ENCODE measurements around the gene CHD6.

The CHD6 gene

GRCh38 chr20:41570557-41570956, 47.6 kb downstream of the CHD6 start:
- H3K36me3 ChIP-seq (ENCODE audit: insufficient read depth, low read length), result peaks cover 6% of the 10 kb centered on the region
- peaks cover 10% of the 10 kb centered on the region for H3K9me3 ChIP-seq (ENCODE audit: low read length)
- H2AFZ ChIP-seq (ENCODE audit: low read depth, low read length), result no peak overlapping the region
- no peaks in the 10 kb centered on the region for H3K27me3 ChIP-seq (ENCODE audit: insufficient read depth, low read length)
- H3K4me3 ChIP-seq (ENCODE audit: low read length), result no peak overlapping the region
- H3K4me1 ChIP-seq (ENCODE audit: insufficient read depth, low read length), result no peaks in the 10 kb centered on the region

- no peak overlapping the region for H2AFZ ChIP-seq (ENCODE audit: low read depth, low read length)
- peaks cover 7% of the 10 kb centered on the region for H3K9me3 ChIP-seq (ENCODE audit: low read length)
- H3K4me1 ChIP-seq (ENCODE audit: insufficient read depth, low read length), result no peaks in the 10 kb centered on the region
- H3K27me3 ChIP-seq (ENCODE audit: insufficient read depth, low read length), result no peaks in the 10 kb centered on the region
- peaks cover 6% of the 10 kb centered on the region for H3K36me3 ChIP-seq (ENCODE audit: insufficient read depth, low read length)
- no peak overlapping the region for H3K4me3 ChIP-seq (ENCODE audit: low read length)
These were observed 50.6 kb downstream of the CHD6 start for GRCh38 chr20:41567615-41568014.

GRCh38 chr20:41566896-41567527, 51.2 kb downstream of the CHD6 start:
- H2AFZ ChIP-seq (ENCODE audit: low read depth, low read length), result no peak overlapping the region
- no peaks in the 10 kb centered on the region for H3K27me3 ChIP-seq (ENCODE audit: insufficient read depth, low read length)
- H3K9me3 ChIP-seq (ENCODE audit: low read length), result peaks cover 6% of the 10 kb centered on the region
- no peak overlapping the region for H3K4me3 ChIP-seq (ENCODE audit: low read length)
- H3K4me1 ChIP-seq (ENCODE audit: insufficient read depth, low read length), result no peaks in the 10 kb centered on the region
- peaks cover 6% of the 10 kb centered on the region for H3K36me3 ChIP-seq (ENCODE audit: insufficient read depth, low read length)

GRCh38 chr20:41563087-41563486, 55.1 kb downstream of the CHD6 start:
- Histone ChIP-seq H2AFZ (ENCODE audit: low read depth, low read length) (no peak overlapping the region), H3K4me1 (ENCODE audit: insufficient read depth, low read length) (no peaks in the 10 kb centered on the region), H3K36me3 (ENCODE audit: insufficient read depth, low read length) (peaks cover 8% of the 10 kb centered on the region), H3K4me3 (ENCODE audit: low read length) (no peak overlapping the region), H3K9me3 (ENCODE audit: low read length) (peaks cover 8% of the 10 kb centered on the region), H3K27me3 (ENCODE audit: insufficient read depth, low read length) (no peaks in the 10 kb centered on the region)

GRCh38 chr20:41560970-41561369, 57.2 kb downstream of the CHD6 start:
- Histone ChIP-seq H3K36me3 (ENCODE audit: insufficient read depth, low read length) (peaks cover 2% of the 10 kb centered on the region), H3K4me3 (ENCODE audit: low read length) (no peak overlapping the region), H3K27me3 (ENCODE audit: insufficient read depth, low read length) (no peaks in the 10 kb centered on the region), H2AFZ (ENCODE audit: low read depth, low read length) (no peak overlapping the region), H3K4me1 (ENCODE audit: insufficient read depth, low read length) (no peaks in the 10 kb centered on the region), H3K9me3 (ENCODE audit: low read length) (peaks cover 8% of the 10 kb centered on the region)

DNA sequence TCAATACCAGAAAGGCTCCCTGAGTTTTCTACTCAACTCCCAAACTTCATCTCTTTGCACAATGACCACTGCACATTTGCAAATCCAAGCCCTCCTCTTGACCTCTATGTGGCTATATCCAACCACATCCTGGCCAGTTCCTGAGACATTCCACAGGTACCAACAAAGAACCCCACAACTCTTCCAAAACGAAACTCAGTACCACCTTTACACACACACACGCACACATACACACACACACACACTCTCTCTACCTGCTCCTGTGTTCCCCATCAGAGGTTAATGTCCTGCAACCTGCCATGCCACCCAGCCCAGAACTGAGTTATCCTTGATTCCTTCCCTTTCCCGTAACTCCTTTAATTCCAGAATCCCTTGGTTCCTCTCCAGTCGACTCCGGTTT, 58.5 kb downstream of the CHD6 start:
- no peak overlapping the region for H2AFZ ChIP-seq (ENCODE audit: low read depth, low read length)
- no peaks in the 10 kb centered on the region for H3K27me3 ChIP-seq (ENCODE audit: insufficient read depth, low read length)
- peaks cover 8% of the 10 kb centered on the region for H3K9me3 ChIP-seq (ENCODE audit: low read length)
- H3K4me3 ChIP-seq (ENCODE audit: low read length), result no peak overlapping the region
- no peaks in the 10 kb centered on the region for H3K4me1 ChIP-seq (ENCODE audit: insufficient read depth, low read length)
- H3K36me3 ChIP-seq (ENCODE audit: insufficient read depth, low read length), result peaks cover 2% of the 10 kb centered on the region

- H3K27me3 ChIP-seq (ENCODE audit: insufficient read depth, low read length), result no peaks in the 10 kb centered on the region
- H3K36me3 ChIP-seq (ENCODE audit: insufficient read depth, low read length), result peaks cover 9% of the 10 kb centered on the region
- H3K4me3 ChIP-seq (ENCODE audit: low read length), result no peak overlapping the region
- H3K4me1 ChIP-seq (ENCODE audit: insufficient read depth, low read length), result no peaks in the 10 kb centered on the region
- peaks cover 20% of the 10 kb centered on the region for H3K9me3 ChIP-seq (ENCODE audit: low read length)
- H2AFZ ChIP-seq (ENCODE audit: low read depth, low read length), result no peak overlapping the region
These were observed 64.9 kb downstream of the CHD6 start for GRCh38 chr20:41553142-41553879.

- Histone ChIP-seq H3K4me3 (ENCODE audit: low read length) (no peak overlapping the region), H3K4me1 (ENCODE audit: insufficient read depth, low read length) (no peaks in the 10 kb centered on the region), H3K36me3 (ENCODE audit: insufficient read depth, low read length) (peaks cover 9% of the 10 kb centered on the region), H3K27me3 (ENCODE audit: insufficient read depth, low read length) (no peaks in the 10 kb centered on the region), H3K9me3 (ENCODE audit: low read length) (peaks cover 16% of the 10 kb centered on the region), H2AFZ (ENCODE audit: low read depth, low read length) (no peak overlapping the region)
These were observed 65.7 kb downstream of the CHD6 start for GRCh38 chr20:41552295-41553068.

DNA sequence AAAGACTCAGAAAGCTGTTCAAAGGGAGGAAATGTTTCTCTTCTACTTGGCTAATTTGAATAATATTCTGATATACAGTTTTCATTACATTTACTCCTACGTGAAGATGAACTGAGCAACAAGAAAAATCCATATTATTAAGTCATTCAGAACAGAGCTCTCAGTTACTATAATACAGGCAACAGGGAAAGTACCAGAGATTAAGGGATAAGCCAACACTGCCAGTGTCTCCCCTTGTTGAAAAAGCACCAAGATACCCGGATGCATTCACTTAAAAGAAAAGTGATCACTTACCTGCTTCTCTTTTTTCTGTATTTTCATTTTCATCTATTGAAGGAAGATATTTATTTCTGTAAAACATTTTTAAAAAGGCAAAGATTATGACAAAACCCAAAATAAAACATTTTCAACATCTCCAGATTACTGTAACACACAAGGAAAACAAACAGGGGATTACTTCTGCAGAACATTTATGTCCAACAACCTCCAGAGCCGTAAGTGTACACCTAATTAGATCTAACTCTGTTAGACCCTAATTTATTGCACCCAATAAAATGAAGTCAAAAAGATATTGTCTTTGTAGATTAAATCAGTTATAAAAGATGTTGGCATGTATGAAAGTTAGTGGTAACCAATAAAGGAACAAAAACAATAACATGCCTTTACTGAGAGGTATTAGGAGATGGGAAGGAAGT, 67.0 kb downstream of the CHD6 start:
- H3K9me3 ChIP-seq (ENCODE audit: low read length), result peaks cover 12% of the 10 kb centered on the region
- peaks cover 9% of the 10 kb centered on the region for H3K36me3 ChIP-seq (ENCODE audit: insufficient read depth, low read length)
- H3K4me3 ChIP-seq (ENCODE audit: low read length), result no peak overlapping the region

GRCh38 chr20:41547221-41547620, 71.0 kb downstream of the CHD6 start:
- peaks cover 3% of the 10 kb centered on the region for H3K9me3 ChIP-seq (ENCODE audit: low read length)
- H3K4me3 ChIP-seq (ENCODE audit: low read length), result no peak overlapping the region
- H2AFZ ChIP-seq (ENCODE audit: low read depth, low read length), result no peak overlapping the region
- H3K27me3 ChIP-seq (ENCODE audit: insufficient read depth, low read length), result no peaks in the 10 kb centered on the region
- H3K36me3 ChIP-seq (ENCODE audit: insufficient read depth, low read length), result peaks cover 7% of the 10 kb centered on the region
- no peaks in the 10 kb centered on the region for H3K4me1 ChIP-seq (ENCODE audit: insufficient read depth, low read length)

More for the DNA sequence above, 67.0 kb downstream of the CHD6 start:
- Histone ChIP-seq H3K27me3 (ENCODE audit: insufficient read depth, low read length) (no peaks in the 10 kb centered on the region), H2AFZ (ENCODE audit: low read depth, low read length) (no peak overlapping the region), H3K4me1 (ENCODE audit: insufficient read depth, low read length) (no peaks in the 10 kb centered on the region)

GRCh38 chr20:41546535-41546934, 71.6 kb downstream of the CHD6 start:
- H2AFZ ChIP-seq (ENCODE audit: low read depth, low read length), result no peak overlapping the region
- peaks cover 3% of the 10 kb centered on the region for H3K9me3 ChIP-seq (ENCODE audit: low read length)
- H3K27me3 ChIP-seq (ENCODE audit: insufficient read depth, low read length), result no peaks in the 10 kb centered on the region
- peaks cover 7% of the 10 kb centered on the region for H3K36me3 ChIP-seq (ENCODE audit: insufficient read depth, low read length)
- H3K4me1 ChIP-seq (ENCODE audit: insufficient read depth, low read length), result no peaks in the 10 kb centered on the region
- no peak overlapping the region for H3K4me3 ChIP-seq (ENCODE audit: low read length)

- no peaks in the 10 kb centered on the region for H3K9me3 ChIP-seq (ENCODE audit: low read length)
- H2AFZ ChIP-seq (ENCODE audit: low read depth, low read length), result no peak overlapping the region
- no peaks in the 10 kb centered on the region for H3K27me3 ChIP-seq (ENCODE audit: insufficient read depth, low read length)
- H3K4me1 ChIP-seq (ENCODE audit: insufficient read depth, low read length), result no peaks in the 10 kb centered on the region
- peaks cover 6% of the 10 kb centered on the region for H3K36me3 ChIP-seq (ENCODE audit: insufficient read depth, low read length)
- H3K4me3 ChIP-seq (ENCODE audit: low read length), result no peak overlapping the region
These were observed 73.7 kb downstream of the CHD6 start for GRCh38 chr20:41544472-41544871.

- Histone ChIP-seq H3K4me1 (ENCODE audit: insufficient read depth, low read length) (no peaks in the 10 kb centered on the region), H2AFZ (ENCODE audit: low read depth, low read length) (no peak overlapping the region), H3K27me3 (ENCODE audit: insufficient read depth, low read length) (no peaks in the 10 kb centered on the region), H3K36me3 (ENCODE audit: insufficient read depth, low read length) (peaks cover 13% of the 10 kb centered on the region), H3K4me3 (ENCODE audit: low read length) (no peak overlapping the region), H3K9me3 (ENCODE audit: low read length) (peaks cover 13% of the 10 kb centered on the region)
These were observed 77.3 kb downstream of the CHD6 start for GRCh38 chr20:41540918-41541317.

Measured in neuron (in vitro differentiated cells).